Liver (tissue), 9 donors: Measurements from ENCODE around the gene ST6GALNAC3. TPM values are rescaled to one million over a fixed set of nuclear protein-coding genes. Genes with fewer than 3 reads are reported as not detected.

Experiments used
- DNase-seq: peaks from one replicate; pipeline ENCODE4 v3.0.0-alpha.2; 2017; ENCODE audit warnings: low spot score
- H3K27ac ChIP-seq, 2 donors: one replicate each; pipeline ENCODE4 v1.7.0; 2013; ENCODE audit warnings: inconsistent platforms in 2 of 2, low read length in 2 of 2, control low read depth in 1 of 2, low read depth in 1 of 2, mild to moderate bottlenecking in 1 of 2
- H3K27me3 ChIP-seq, 4 donors: one replicate each; pipeline versions ENCODE4 v1.6.1 to v1.7.0; 2013; ENCODE audit warnings: low read length in 3 of 4, inconsistent platforms in 1 of 4, mild to moderate bottlenecking in 1 of 4, moderate library complexity in 1 of 4; ENCODE audit not compliant: control insufficient read depth in 4 of 4, insufficient read depth in 4 of 4
- H3K36me3 ChIP-seq, 4 donors: one replicate each; pipeline versions ENCODE4 v1.6.1 to v1.7.0; 2013; ENCODE audit warnings: low read length in 3 of 4, mild to moderate bottlenecking in 3 of 4, low read depth in 1 of 4, moderate library complexity in 1 of 4; ENCODE audit not compliant: control insufficient read depth in 4 of 4, insufficient read depth in 3 of 4
- H3K4me1 ChIP-seq, 4 donors: one replicate each; pipeline versions ENCODE4 v1.6.1 to v1.7.0; 2013; ENCODE audit warnings: low read length in 3 of 4, mild to moderate bottlenecking in 3 of 4, moderate library complexity in 1 of 4; ENCODE audit not compliant: control insufficient read depth in 4 of 4, insufficient read depth in 4 of 4
- H3K4me3 ChIP-seq, 3 donors: one replicate each; pipeline versions ENCODE4 v1.6.1 to v1.7.0; 2013; ENCODE audit warnings: low read length in 3 of 3, control low read depth in 1 of 3, low read depth in 1 of 3, mild to moderate bottlenecking in 1 of 3
- H3K9ac ChIP-seq, 2 donors: one replicate each; pipeline ENCODE4 v1.7.0; 2013; ENCODE audit warnings: low read length in 2 of 2, mild to moderate bottlenecking in 2 of 2, moderate library complexity in 2 of 2, control low read depth in 1 of 2, low read depth in 1 of 2
- H3K9me3 ChIP-seq, 4 donors: one replicate each; pipeline versions ENCODE4 v1.6.1 to v1.7.0; 2013; ENCODE audit warnings: low read length in 3 of 4; ENCODE audit not compliant: control insufficient read depth in 4 of 4
- ATF3 ChIP-seq: IDR thresholded peaks from 2 replicates; pipeline ENCODE4 v1.6.1; 2016; ENCODE audit warnings: antibody characterized with exemption
- CTCF ChIP-seq: fragments of 150-350 bp; IDR thresholded peaks from 2 replicates; pipeline ENCODE4 v1.5.1; 2017; ENCODE audit warnings: improper control_type of control experiment, low read depth, low read length; ENCODE audit not compliant: missing input control
- EGR1 ChIP-seq, 2 donors: IDR thresholded peaks; 2 replicates each; pipeline ENCODE4 v1.6.1; 2016 to 2018; ENCODE audit warnings: antibody characterized with exemption in 2 of 2, low read depth in 2 of 2
- FOXA1 ChIP-seq: IDR thresholded peaks from 2 replicates; pipeline ENCODE4 v1.6.1; 2016; ENCODE audit warnings: antibody characterized with exemption
- FOXA2 ChIP-seq: IDR thresholded peaks from 2 replicates; pipeline ENCODE4 v1.6.1; 2016; ENCODE audit warnings: antibody characterized with exemption
- GABPA ChIP-seq, 2 donors: IDR thresholded peaks in 1 of 2; conservative IDR thresholded peaks in 1 of 2; 2 replicates each; pipeline ENCODE4 v1.6.1; 2016; ENCODE audit warnings: antibody characterized with exemption in 2 of 2, mild to moderate bottlenecking in 1 of 2, moderate library complexity in 1 of 2
- HNF4A ChIP-seq, 2 donors: conservative IDR thresholded peaks; 2 replicates each; pipeline ENCODE4 v1.6.1; 2016; ENCODE audit warnings: antibody characterized with exemption in 2 of 2, mild to moderate bottlenecking in 2 of 2
- HNF4G ChIP-seq: IDR thresholded peaks from 2 replicates; pipeline ENCODE4 v1.6.1; 2016; ENCODE audit warnings: antibody characterized with exemption
- JUND ChIP-seq, 2 donors: IDR thresholded peaks; 2 replicates each; pipeline ENCODE4 v1.6.1; 2016; ENCODE audit warnings: antibody characterized with exemption in 2 of 2
- MAX ChIP-seq: IDR thresholded peaks from 2 replicates; pipeline ENCODE4 v1.6.1; 2016; ENCODE audit warnings: antibody characterized with exemption
- NR2F2 ChIP-seq: IDR thresholded peaks from 2 replicates; pipeline ENCODE4 v1.6.1; 2016; ENCODE audit warnings: antibody characterized with exemption
- RAD21 ChIP-seq, 2 donors: IDR thresholded peaks; 2 replicates each; pipeline ENCODE4 v1.6.1; 2016; ENCODE audit warnings: antibody characterized with exemption in 2 of 2, mild to moderate bottlenecking in 2 of 2
- REST ChIP-seq: IDR thresholded peaks from 2 replicates; pipeline ENCODE4 v1.6.1; 2016; ENCODE audit warnings: antibody characterized with exemption, mild to moderate bottlenecking
- SP1 ChIP-seq: IDR thresholded peaks from 2 replicates; pipeline ENCODE4 v1.6.1; 2018; ENCODE audit warnings: antibody characterized with exemption, mild to moderate bottlenecking
- TAF1 ChIP-seq: conservative IDR thresholded peaks from 2 replicates; pipeline ENCODE4 v1.6.1; 2016; ENCODE audit warnings: antibody characterized with exemption, mild to moderate bottlenecking
- YY1 ChIP-seq: IDR thresholded peaks from 2 replicates; pipeline ENCODE4 v1.6.1; 2016; ENCODE audit warnings: antibody characterized with exemption, mild to moderate bottlenecking
- WGBS: extraction: QIAGEN DNeasy Blood & Tissue Kit; methylation state at CpG from one replicate; pipeline ENCODE4 v1.1.7; 2013; 5-methylcytosine and 5-hydroxymethylcytosine counted together
- polyA plus RNA-seq, 2 donors: library from polyadenylated mRNA; stranded (reverse) in 1 of 2; unstranded in 1 of 2; fragments of 200-250 nt in 1 of 2; fragments of >200 nt in 1 of 2; fragmentation: Nextera tagmentation in 1 of 2; extraction: Ambion mirVana in 1 of 2; gene quantifications; one replicate each; pipeline versions ENCODE4 v1.2.1 to v1.2.3, GENCODE V29; 2013 to 2015
- total RNA-seq, 2 donors: library from RNA; depleted of rRNA; stranded (reverse); fragments of >200 nt; gene quantifications; one replicate each; pipeline ENCODE4 v1.2.3, GENCODE V29; 2014
- donor health status: healthy.
- donor health status: healthy.
- donor health status: healthy.
- donor health status: healthy.
- donor health status: healthy.

ST6GALNAC3 gene
- total and polyA plus RNA-seq, 4 donors, result 1.2 to 5.0 (median 3.2) TPM

DNA sequence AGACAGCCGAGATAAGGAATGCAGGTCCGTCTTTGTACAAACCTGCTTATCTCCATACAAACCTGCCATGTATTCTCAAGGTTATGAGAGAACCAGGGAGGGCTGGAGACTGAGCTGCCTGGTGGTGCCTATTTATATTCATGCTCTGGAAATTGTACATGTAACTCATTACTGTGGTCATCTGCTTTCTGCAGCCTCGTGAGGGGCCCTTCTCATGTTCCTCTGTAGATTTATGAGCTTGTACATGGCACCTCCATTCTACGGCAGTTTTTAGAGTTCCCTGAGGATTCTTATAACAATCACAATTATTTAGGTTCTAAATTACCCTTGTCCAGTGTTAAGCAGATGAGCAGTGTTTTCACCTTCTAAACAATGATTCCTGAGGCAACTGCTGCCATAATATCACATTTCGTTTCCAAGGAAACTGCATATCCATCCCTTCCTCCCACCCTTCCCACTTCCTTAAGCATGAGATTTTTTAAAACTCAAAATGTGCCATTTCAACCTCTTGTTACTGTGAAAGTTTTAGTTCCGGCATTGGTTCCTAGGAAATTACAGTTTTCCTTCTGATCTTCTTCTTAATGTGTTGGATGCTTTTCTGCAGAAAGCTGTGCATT is 112.1 kb downstream of the ST6GALNAC3 start:
- H3K27me3 ChIP-seq, result no peaks in the 10 kb centered on the region
- no peaks in the 10 kb centered on the region for H3K4me1 ChIP-seq
- no peak for DNase-seq
- no peak for TF ChIP-seq SP1
- TF ChIP-seq MAX, result no peak
- TF ChIP-seq EGR1 (IDR thresholded peaks at IDR 0.05; ENCODE audit: low read depth in 2 of 2), result no peak
- no peak for TF ChIP-seq HNF4G
- no peak for TF ChIP-seq ATF3
- no peak for TF ChIP-seq YY1
- no peak for TF ChIP-seq CTCF
- TF ChIP-seq FOXA2, result no peak
- no peak for TF ChIP-seq GABPA (IDR thresholded peaks at IDR 0.05 in 1 of 2, conservative IDR thresholded peaks at IDR 0.05 in 1 of 2)
- TF ChIP-seq TAF1, result no peak
- H3K9me3 ChIP-seq, result no peaks in the 10 kb centered on the region
- no peaks in the 10 kb centered on the region for H3K36me3 ChIP-seq
- no peak overlapping the region for H3K27ac ChIP-seq
- H3K9ac ChIP-seq, result no peak overlapping the region
- 74% methylated on average over 6 of the region's 6 CpGs for WGBS
- no peak overlapping the region for H3K4me3 ChIP-seq

DNA sequence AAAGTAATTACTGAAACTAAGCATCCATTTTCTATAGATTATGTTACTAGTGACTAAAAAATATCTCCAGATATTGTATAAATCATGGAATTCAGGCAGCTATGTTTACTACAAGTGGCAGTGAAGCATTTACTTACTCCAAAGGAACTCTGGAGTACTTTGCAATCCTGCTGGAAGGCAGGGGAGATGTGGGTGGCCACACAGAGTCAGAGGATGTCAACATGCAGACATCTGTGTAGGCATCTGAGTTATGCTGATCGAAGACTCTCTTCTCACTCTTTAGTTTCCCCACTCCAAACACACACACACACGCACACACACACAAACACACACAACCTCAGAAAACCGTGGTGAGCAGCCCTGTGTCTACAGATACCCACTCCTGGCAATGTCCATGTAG is 112.9 kb downstream of the ST6GALNAC3 start:
- no peak for DNase-seq
- Histone ChIP-seq H3K9ac (no peak overlapping the region), H3K27me3 (no peaks in the 10 kb centered on the region), H3K27ac (no peak overlapping the region), H3K36me3 (no peaks in the 10 kb centered on the region), H3K4me1 (no peaks in the 10 kb centered on the region), H3K4me3 (no peak overlapping the region), H3K9me3 (no peaks in the 10 kb centered on the region)
- WGBS, result 83% methylated on average over 3 of the region's 3 CpGs
- TF ChIP-seq SP1, result no peak
- TF ChIP-seq RAD21 (IDR thresholded peaks at IDR 0.05), result no peak
- no peak for TF ChIP-seq FOXA2
- no peak for TF ChIP-seq NR2F2

DNA sequence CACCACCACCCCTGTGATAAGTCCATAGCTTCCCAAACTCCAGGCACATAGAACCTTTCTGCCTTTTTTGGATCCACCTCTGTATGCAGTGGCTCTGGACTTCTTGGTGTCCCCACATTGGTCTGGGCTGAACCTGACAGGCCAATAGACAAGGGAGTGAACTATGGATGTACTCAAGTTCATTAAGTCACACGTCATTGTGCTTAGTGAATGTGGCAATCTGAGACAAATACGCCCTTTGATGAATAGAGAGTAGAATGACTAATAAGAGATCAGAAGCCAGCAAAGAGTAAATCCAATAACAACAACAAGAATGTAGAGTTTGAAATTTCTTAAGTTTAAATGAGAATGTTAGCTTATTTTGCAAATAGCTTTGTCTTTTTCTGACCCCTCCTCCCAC is 114.8 kb downstream of the ST6GALNAC3 start:
- Histone ChIP-seq H3K4me3 (no peak overlapping the region), H3K9ac (no peak overlapping the region), H3K27ac (no peak overlapping the region), H3K36me3 (no peaks in the 10 kb centered on the region), H3K4me1 (no peaks in the 10 kb centered on the region), H3K9me3 (no peaks in the 10 kb centered on the region), H3K27me3 (no peaks in the 10 kb centered on the region)
- no peak for DNase-seq
- 69% methylated on average over 2 of the region's 2 CpGs for WGBS
- no peak for TF ChIP-seq REST
- TF ChIP-seq NR2F2, result no peak
- TF ChIP-seq EGR1 (IDR thresholded peaks at IDR 0.05; ENCODE audit: low read depth in 2 of 2), result no peak
- no peak for TF ChIP-seq JUND (IDR thresholded peaks at IDR 0.05)
- no peak for TF ChIP-seq YY1
- TF ChIP-seq ATF3, result no peak
- TF ChIP-seq MAX, result no peak
- TF ChIP-seq RAD21 (IDR thresholded peaks at IDR 0.05), result no peak
- no peak for TF ChIP-seq TAF1
- no peak for TF ChIP-seq SP1
- no peak for TF ChIP-seq HNF4A (conservative IDR thresholded peaks at IDR 0.05)
- no peak for TF ChIP-seq FOXA2
- no peak for TF ChIP-seq FOXA1
- TF ChIP-seq HNF4G, result no peak
- TF ChIP-seq CTCF, result no peak
